CD14-positive monocyte (primary cell): ENCODE measurements around the gene CARMIL1. TPM values are rescaled to one million over a fixed set of nuclear protein-coding genes. Genes with fewer than 3 reads are reported as not detected.

Experiments
- DNase-seq, 3 donors: peaks; one replicate each; pipeline ENCODE4 v3.0.0-alpha.2; 2011 to 2022
- H2AFZ ChIP-seq: 2 replicates; pipeline ENCODE4 v1.6.0; 2012; ENCODE audit warnings: mild to moderate bottlenecking, low read depth, low read length, inconsistent platforms; ENCODE audit not compliant: insufficient read depth, poor library complexity, severe bottlenecking
- H3K27ac ChIP-seq, 2 donors: 1 replicate in 1 of 2; 2 replicates in 1 of 2; pipeline ENCODE4 v1.5.1; 2012 to 2013; ENCODE audit warnings: low read length in 2 of 2, control low read depth in 1 of 2, inconsistent platforms in 1 of 2, low read depth in 1 of 2, mild to moderate bottlenecking in 1 of 2
- H3K27me3 ChIP-seq, 2 donors: one replicate each; pipeline versions ENCODE4 v1.6.0 to v1.6.1; 2011 to 2013; ENCODE audit warnings: low read length in 2 of 2; ENCODE audit not compliant: control insufficient read depth in 2 of 2, insufficient read depth in 2 of 2
- H3K36me3 ChIP-seq, 2 donors: replicated peaks in 1 of 2; 1 replicate in 1 of 2; 2 replicates in 1 of 2; pipeline versions ENCODE4 v1.5.1 to v1.6.1; 2012 to 2013; ENCODE audit warnings: low read length in 2 of 2, control low read depth in 1 of 2, inconsistent platforms in 1 of 2, mild to moderate bottlenecking in 1 of 2; ENCODE audit not compliant: insufficient read depth in 2 of 2, control insufficient read depth in 1 of 2
- H3K4me1 ChIP-seq, 2 donors: 1 replicate in 1 of 2; 2 replicates in 1 of 2; pipeline versions ENCODE4 v1.5.1 to v1.6.1; 2012 to 2013; ENCODE audit warnings: low read length in 2 of 2, control low read depth in 1 of 2, inconsistent platforms in 1 of 2, mild to moderate bottlenecking in 1 of 2, moderate library complexity in 1 of 2; ENCODE audit not compliant: insufficient read depth in 2 of 2, control insufficient read depth in 1 of 2
- H3K4me2 ChIP-seq: replicated peaks from 2 replicates; pipeline ENCODE3; 2012; ENCODE audit warnings: low read length, moderate library complexity, mild to moderate bottlenecking; ENCODE audit not compliant: poor library complexity, severe bottlenecking; ENCODE audit errors: extremely low read depth
- H3K4me3 ChIP-seq, 3 experiments: fragments of 200-600 bp in 1 of 3; sonication (generic) in 1 of 3; replicated peaks in 1 of 3; 1 replicate in 2 of 3; 2 replicates in 1 of 3; pipeline ENCODE4 v1.5.1; 2011 to 2013; ENCODE audit warnings: low read length in 3 of 3, mild to moderate bottlenecking in 3 of 3, control low read depth in 2 of 3, low read depth in 2 of 3, inconsistent platforms in 1 of 3, moderate library complexity in 1 of 3
- H3K79me2 ChIP-seq: 2 replicates; pipeline ENCODE4 v1.6.0; 2012; ENCODE audit warnings: mild to moderate bottlenecking, control low read depth, inconsistent platforms, low read length, moderate library complexity; ENCODE audit not compliant: insufficient read depth
- H3K9ac ChIP-seq: 2 replicates; pipeline ENCODE4 v1.6.0; 2017; ENCODE audit warnings: low read length, mild to moderate bottlenecking; ENCODE audit not compliant: insufficient read depth, poor library complexity, severe bottlenecking
- H3K9me3 ChIP-seq, 2 donors: replicated peaks in 1 of 2; 1 replicate in 1 of 2; 2 replicates in 1 of 2; pipeline versions ENCODE4 v1.5.1 to v1.6.1; 2012 to 2013; ENCODE audit warnings: low read length in 2 of 2, control low read depth in 1 of 2; ENCODE audit not compliant: control insufficient read depth in 1 of 2, insufficient read depth in 1 of 2
- H4K20me1 ChIP-seq: 2 replicates; pipeline ENCODE4 v1.6.0; 2012; ENCODE audit warnings: mild to moderate bottlenecking, low read length, control low read depth, moderate library complexity; ENCODE audit not compliant: insufficient read depth
- H3K27ac Mint-ChIP-seq, 7 donors: one replicate each; pipeline ENCODE4 v1.8.0; 2020; ENCODE audit warnings: mild to moderate bottlenecking in 7 of 7, mixed read lengths in 7 of 7, moderate library complexity in 6 of 7, inconsistent platforms in 2 of 7
- H3K27me3 Mint-ChIP-seq, 3 donors: one replicate each; pipeline ENCODE4 v1.8.0; 2021 to 2022; ENCODE audit warnings: low read depth in 3 of 3, mild to moderate bottlenecking in 3 of 3, mixed read lengths in 3 of 3, moderate library complexity in 3 of 3, inconsistent platforms in 1 of 3
- H3K36me3 Mint-ChIP-seq, 2 donors: one replicate each; pipeline ENCODE4 v1.8.0; 2020; ENCODE audit warnings: mixed read lengths in 2 of 2, inconsistent platforms in 1 of 2, mild to moderate bottlenecking in 1 of 2
- H3K4me1 Mint-ChIP-seq: one replicate; pipeline ENCODE4 v1.8.0; 2020; ENCODE audit warnings: mild to moderate bottlenecking, mixed read lengths
- H3K4me3 Mint-ChIP-seq, 2 donors: one replicate each; pipeline ENCODE4 v1.8.0; 2020; ENCODE audit warnings: mild to moderate bottlenecking in 2 of 2, mixed read lengths in 2 of 2, moderate library complexity in 1 of 2
- H3K9me3 Mint-ChIP-seq, 7 donors: one replicate each; pipeline ENCODE4 v1.8.0; 2020 to 2022; ENCODE audit warnings: mixed read lengths in 7 of 7, mild to moderate bottlenecking in 6 of 7, moderate library complexity in 6 of 7, inconsistent platforms in 2 of 7
- CTCF ChIP-seq: fragments of 200-600 bp; IDR thresholded peaks from one replicate; pipeline ENCODE4 v1.8.0; 2022; ENCODE audit warnings: antibody characterized with exemption, mild to moderate bottlenecking
- WGBS: methylation state at CpG from one replicate; pipeline ENCODE4 v1.1.5; 2013; ENCODE audit warnings: missing lambda C conversion rate; ENCODE audit not compliant: insufficient coverage; 5-methylcytosine and 5-hydroxymethylcytosine counted together
- intact Hi-C, 2 donors: fragments of 100-400 bp; cut with micrococcal nuclease; formaldehyde crosslinking; loops; one replicate each; pipeline versions ENCODE4 v1.15.0 to v1.15.1; 2023
- polyA plus RNA-seq, 3 donors: library from polyadenylated mRNA; depleted of rRNA in 1 of 3; unstranded in 2 of 3; stranded (reverse) in 1 of 3; fragments of 300-500 nt in 2 of 3; fragments of >200 nt in 1 of 3; fragmentation: Illumina TruSeq in 2 of 3; gene quantifications; 1 replicate in 2 of 3; 2 replicates in 1 of 3; pipeline ENCODE4 v1.2.3, GENCODE V29; 2012 to 2021

CARMIL1 gene
- polyA plus RNA-seq, 3 donors: 0.30 to 0.49 (median 0.41) TPM

- H3K36me3 Mint-ChIP-seq: no peaks in the 10 kb centered on the region
- WGBS: no CpG with 5 or more reads among the region's 2 CpGs
Observed at GRCh38 chr6:25579391-25579883, 300.3 kb downstream of the CARMIL1 start.

DNA sequence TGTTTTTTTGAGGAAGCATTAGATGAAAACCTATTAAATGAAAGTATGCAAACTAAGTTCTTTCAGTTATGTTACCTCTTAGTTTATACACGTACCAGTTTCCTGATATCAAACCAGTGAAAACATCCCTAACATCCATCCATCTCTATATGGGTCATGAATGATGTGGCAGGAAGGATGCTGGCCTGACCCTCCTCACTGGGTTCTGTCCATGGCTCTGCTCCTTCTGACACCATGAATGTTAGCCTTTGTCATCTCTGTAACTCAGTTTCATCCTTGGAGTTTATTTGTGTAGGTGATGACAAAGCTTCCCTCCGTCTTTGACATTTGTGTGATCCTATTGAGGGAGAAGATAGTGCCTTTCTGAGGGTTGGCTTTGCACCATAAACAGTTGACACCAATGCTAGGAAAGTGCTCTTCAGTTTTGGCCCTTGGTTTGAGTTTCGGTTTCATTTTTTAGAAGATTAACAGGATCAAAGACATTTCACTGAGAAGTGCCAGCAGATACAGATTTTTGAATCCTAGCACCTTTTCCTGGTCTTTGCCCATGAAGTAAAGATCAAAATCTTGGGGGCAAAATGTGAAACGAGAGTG is 300.8 kb downstream of the CARMIL1 start:
- H3K79me2 ChIP-seq: no peaks in the 10 kb centered on the region
- Mint-ChIP-seq H3K9me3 (no peaks in the 10 kb centered on the region), H3K36me3 (no peaks in the 10 kb centered on the region), H3K27ac (no peak overlapping the region), H3K4me1 (peaks cover 2% of the 10 kb centered on the region), H3K4me3 (no peak overlapping the region), H3K27me3 (no peaks in the 10 kb centered on the region)
- no peak overlapping the region for H3K4me3 ChIP-seq
- DNase-seq: no peak
- H3K4me2 ChIP-seq: no peak overlapping the region
- H2AFZ ChIP-seq: peak overlapping the region; percentile 16
- no peaks in the 10 kb centered on the region for H3K27me3 ChIP-seq
- no peak for TF ChIP-seq CTCF
- no peaks in the 10 kb centered on the region for H3K36me3 ChIP-seq
- no peaks in the 10 kb centered on the region for H4K20me1 ChIP-seq
- H3K9ac ChIP-seq: no peak overlapping the region
- H3K4me1 ChIP-seq: no peaks in the 10 kb centered on the region
- no peak overlapping the region for H3K27ac ChIP-seq
- intact Hi-C loops: no loop called here
- 82% methylated on average over 2 of the region's 4 CpGs for WGBS
- no peaks in the 10 kb centered on the region for H3K9me3 ChIP-seq

More at GRCh38 chr6:25579391-25579883, 300.3 kb downstream of the CARMIL1 start:
- no peaks in the 10 kb centered on the region for H3K27me3 Mint-ChIP-seq
- no peaks in the 10 kb centered on the region for H3K36me3 ChIP-seq
- no peaks in the 10 kb centered on the region for H3K9me3 ChIP-seq
- H3K4me2 ChIP-seq: no peak overlapping the region
- no peaks in the 10 kb centered on the region for H3K4me1 ChIP-seq
- no peak overlapping the region for H3K4me3 Mint-ChIP-seq
- DNase-seq: no peak
- H3K27ac Mint-ChIP-seq: no peak overlapping the region
- H3K9ac ChIP-seq: no peak overlapping the region
- no peaks in the 10 kb centered on the region for H3K27me3 ChIP-seq
- H3K27ac ChIP-seq: no peak overlapping the region
- no peaks in the 10 kb centered on the region for H3K79me2 ChIP-seq
- no peaks in the 10 kb centered on the region for H3K9me3 Mint-ChIP-seq
- no peak overlapping the region for H3K4me3 ChIP-seq
- no peak for TF ChIP-seq CTCF
- peak overlapping the region; percentile 16 for H2AFZ ChIP-seq
- H3K4me1 Mint-ChIP-seq: peaks cover 2% of the 10 kb centered on the region
- intact Hi-C loops: no loop called here
- no peaks in the 10 kb centered on the region for H4K20me1 ChIP-seq
